ENCODE data around the gene CA11.

Gene CA11

DNA sequence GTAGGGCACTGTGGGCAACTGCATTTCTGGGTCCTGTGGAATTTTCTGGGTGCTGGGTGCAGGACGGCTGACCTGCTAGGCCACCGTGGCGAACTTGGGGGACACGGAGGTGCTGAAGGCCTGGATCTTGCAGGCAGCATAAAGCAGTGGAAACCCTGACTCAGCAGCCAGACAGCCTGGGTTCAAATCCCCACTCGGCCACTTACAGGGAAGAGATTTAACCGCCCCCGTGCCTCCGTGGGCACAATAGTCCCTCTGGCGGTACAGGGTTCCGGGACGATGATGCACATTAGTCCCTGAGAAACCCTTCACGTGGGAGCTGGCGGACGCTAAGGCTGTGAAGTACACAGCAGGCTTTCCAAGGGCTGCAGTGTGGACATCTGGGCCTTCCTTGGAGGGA lies 34.1 kb downstream of the CA11 start:
- no peak for DNase-seq

DNA sequence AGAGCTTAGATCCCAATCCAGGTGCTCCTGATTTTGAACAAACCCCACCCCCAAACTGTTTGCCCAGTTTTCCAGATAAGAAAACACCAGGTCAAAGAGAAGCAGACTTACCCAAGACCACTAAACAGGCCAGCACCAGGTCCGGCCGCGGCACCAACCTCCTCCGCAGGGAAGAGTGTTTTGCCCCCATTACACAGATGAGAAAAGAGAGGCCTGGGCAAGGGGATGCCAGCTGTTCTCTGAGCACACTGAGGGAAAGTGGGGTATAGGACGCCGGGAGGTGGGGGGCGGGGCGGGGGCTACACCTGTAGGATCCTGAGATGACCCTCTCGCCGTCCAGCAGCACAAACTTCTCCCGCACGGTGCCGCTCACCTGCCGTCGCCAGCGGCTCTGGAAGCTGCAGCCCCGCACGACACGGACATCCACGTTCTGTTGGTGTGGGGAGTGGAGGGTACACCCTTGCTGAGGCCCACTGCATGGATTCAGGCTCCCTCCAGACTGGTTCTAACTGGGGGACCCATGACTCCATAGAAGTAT lies 36.3 kb downstream of the CA11 start:
- no peak for DNase-seq

DNA sequence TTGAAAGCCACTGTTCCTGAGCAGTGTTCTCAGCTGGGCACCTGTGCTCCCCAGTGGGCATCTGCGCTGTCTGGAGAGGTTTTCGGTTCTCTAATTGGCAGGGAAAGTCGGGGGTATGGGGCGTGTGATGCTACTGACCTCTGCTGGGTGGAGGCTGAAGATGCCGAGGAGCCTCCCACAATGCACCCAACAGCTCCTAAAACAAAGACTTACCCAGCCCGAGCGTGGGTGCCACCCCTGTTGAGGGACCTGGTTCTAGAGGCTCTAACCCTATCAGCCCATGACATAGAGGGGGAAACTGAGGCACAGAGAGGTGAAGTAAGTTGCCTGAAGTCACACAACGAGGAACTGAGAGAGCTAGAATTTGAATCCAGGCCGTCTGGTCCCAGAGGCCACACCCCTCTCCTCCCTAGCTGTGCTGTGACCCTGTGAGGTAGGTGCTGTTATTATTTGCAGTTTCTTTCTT lies 37.2 kb downstream of the CA11 start:
- DNase-seq: peak; percentile 50

DNA sequence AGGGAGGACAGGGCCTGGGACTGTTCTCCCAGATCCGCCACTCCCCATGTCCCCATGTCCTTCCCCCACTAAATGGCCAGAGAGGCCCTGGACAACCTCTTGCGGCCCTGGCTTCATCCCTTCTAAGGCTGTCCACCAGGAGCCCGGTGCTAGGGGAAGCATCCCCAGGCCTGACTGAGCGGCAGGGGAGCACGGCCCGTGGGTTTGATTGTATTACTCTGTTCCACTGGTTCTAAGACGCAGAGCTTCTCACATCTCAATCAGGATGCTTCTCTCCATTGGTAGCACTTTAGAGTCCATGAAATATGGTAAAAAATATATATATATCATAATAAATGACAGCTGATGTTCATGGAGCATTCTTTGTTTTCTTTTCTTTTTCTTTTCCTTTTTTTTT lies 38.6 kb downstream of the CA11 start:
- DNase-seq: no peak

DNA sequence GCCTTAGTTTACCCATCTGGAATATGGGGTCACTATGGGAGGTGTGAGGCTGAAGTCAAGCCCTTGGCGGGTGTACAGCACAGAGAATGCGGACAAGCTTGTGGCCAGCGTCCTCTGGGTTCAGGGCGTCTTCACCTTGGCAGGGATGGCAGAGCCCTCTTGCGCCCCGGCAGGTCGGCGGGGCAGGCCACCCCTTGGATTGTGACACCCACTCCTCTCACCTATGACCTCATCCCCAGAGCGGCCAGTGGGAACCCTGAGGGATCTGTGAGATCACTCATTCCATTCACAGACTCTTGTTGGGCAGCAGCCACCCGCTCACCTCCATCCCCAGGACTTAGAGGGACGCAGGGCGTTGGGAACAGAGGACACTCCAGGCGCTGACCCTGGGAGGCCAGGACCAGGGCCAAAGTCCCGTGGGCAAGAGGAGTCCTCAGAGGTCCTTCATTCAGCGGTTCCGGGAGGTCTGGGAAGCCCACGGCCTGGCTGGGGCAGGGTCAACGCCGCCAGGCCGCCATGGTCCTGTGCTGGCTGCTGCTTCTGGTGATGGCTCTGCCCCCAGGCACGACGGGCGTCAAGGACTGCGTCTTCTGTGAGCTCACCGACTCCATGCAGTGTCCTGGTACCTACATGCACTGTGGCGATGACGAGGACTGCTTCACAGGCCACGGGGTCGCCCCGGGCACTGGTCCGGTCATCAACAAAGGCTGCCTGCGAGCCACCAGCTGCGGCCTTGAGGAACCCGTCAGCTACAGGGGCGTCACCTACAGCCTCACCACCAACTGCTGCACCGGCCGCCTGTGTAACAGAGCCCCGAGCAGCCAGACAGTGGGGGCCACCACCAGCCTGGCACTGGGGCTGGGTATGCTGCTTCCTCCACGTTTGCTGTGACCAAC lies 39.3 kb downstream of the CA11 start, which contains the start of gene SPACA4:
TSS of gene SPACA4 (plus strand) at position 280 of the 896 bp plus-strand sequence. CDS start at position 517, 237 bp downstream.
- DNase-seq: no peak

DNA sequence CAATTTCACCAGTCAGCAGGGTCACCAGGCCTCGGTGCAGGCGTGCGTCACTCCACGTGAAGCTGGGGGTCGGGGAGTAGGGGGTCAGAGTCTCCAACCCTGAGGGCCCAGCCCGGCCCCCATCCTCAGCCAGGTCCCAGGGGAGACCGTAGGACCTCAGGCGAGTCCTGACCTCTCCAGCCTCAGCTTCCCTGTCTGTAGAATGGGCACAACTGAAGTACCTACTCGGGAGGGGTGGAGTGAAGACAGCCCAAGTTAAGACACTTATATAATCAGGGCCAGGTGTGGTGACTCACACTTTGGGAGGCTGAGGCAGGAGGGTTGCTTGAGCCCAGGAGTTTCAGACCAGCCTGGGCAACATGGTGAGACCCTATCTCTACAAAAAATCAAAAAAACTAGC lies 42.1 kb downstream of the CA11 start:
- no peak for DNase-seq

DNA sequence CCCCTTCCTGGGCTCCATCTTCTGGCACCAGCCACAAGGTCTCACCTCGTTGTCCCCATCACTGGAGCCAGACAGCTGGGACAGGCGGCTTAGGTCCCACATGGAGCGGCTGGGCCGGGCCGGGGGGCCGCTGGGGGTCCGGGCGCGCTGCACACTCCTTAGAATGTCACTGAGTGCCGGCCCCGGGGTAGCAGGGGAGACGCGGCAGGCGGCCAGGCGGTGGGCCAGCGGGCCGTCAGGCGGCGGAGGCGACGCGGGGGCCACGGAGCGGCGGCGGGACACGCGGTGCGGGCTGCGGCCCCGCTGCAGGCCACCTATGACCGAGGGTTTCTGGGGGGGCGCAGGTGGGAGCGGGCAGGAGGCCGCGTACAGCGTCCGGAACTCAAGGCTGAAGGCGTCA lies 42.5 kb downstream of the CA11 start:
- no peak for DNase-seq

DNA sequence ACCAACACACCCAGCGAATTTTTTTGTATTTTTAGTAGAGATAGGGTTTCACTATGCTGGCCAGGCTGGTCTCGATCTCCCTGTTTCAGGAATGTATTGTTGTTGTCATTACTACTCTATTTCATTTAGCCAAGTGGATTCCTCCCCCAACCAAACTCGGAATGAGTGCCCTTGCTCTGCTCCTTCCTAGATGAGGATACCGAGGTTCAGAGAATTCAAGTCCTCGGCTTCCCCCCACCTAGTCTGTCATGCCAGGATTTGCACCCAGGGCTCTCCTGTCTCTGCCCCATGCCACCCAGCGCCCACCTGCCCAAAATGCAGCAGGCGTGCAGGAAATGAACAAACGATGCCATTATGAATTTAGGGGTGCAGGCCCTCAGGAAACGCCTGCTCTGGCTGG lies 43.0 kb downstream of the CA11 start:
- no peak for DNase-seq

DNA sequence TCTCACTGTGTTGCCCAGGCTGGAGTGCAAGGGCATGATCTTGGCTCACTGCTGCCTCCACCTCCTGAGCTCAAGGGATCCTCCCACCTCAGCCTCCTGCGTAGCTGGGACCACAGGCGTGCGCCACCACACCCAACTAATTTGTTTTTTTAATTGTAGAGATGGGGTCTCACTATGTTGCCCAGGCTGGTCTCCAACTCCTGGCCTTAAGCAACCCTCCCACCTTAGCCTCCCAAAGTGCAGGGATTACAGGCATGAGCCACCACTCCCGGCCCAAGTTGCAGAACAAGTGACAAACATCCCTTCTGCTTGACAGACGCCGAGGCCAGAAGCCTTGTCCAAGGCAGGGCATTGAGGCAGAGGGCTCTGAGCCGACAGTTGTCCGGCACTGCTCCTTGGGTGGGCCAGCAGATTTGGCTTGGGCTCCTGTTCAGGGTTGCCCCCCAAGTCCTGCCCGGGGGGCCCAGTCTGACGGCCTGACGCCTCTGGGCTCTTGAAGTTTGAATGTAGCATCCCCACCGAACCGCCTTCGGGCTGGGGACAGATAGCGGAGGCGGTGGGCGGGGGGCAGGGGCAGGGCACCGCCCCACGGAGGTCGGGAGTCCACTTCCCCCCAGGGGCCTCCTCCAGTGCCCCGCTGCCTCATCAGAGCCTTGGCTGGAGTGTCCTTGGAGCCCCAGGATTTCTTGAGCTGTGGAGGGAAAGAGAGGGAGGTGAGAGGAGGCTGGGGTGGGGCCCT lies 45.1 kb downstream of the CA11 start:
- no peak for DNase-seq

DNA sequence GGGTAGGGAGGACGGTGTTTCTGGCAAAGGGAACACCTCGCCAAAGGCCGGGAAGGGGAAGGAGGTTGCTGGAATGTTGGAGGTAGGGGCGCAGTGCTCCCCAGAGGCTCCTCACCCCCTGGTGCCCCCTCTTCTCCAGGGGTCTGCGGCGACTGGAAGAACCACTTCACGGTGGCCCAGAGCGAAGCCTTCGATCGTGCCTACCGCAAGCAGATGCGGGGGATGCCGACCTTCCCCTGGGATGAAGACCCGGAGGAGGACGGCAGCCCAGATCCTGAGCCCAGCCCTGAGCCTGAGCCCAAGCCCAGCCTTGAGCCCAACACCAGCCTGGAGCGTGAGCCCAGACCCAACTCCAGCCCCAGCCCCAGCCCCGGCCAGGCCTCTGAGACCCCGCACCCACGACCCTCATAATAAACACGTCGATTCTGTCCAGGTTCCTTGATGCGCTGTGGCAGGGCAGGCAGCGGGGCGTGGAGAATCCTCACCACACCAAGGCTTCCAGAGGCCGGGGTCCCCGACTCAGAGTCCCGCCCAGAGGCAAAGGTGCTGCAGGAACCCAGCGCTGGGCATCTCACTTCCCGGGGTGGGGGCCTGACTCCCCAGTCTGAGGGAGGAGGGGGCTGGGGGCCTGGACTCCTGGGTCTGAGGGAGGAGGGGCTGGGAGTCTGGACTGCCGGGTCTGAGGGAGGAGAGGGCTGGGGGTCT lies 46.8 kb downstream of the CA11 start:
- no peak for DNase-seq

DNA sequence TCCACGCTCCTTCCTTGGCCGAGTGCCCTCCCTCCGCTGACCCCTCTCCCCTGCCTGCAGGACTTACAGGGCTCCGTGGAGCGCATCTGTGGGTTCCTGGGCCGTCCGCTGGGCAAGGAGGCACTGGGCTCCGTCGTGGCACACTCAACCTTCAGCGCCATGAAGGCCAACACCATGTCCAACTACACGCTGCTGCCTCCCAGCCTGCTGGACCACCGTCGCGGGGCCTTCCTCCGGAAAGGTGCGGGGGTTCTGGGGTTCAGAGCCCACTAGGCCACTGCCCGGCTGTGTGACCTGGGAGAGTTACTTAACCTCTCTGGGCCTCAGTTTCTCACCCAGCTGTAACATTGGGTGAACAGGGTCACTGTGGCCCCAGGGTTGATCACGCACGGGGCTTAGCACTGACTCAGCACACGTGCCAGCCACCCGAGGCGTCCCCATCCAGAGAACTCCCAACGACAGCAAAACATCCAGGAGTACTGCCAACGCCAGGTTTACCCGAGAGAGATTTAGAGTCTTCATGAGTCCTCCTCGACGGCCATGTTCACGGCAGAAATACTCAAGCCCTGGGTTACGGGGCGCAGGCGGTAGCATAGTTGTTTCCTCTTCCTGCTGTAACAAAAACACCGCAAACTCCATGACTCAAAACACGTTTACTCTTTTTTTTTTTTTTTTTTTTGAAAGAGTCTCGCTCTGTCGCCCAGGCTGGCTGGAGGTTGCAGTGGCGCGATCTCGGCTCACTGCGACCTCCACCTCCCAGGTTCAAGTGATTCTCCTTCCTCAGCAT lies 49.1 kb downstream of the CA11 start:
- DNase-seq: peak; percentile 43

DNA sequence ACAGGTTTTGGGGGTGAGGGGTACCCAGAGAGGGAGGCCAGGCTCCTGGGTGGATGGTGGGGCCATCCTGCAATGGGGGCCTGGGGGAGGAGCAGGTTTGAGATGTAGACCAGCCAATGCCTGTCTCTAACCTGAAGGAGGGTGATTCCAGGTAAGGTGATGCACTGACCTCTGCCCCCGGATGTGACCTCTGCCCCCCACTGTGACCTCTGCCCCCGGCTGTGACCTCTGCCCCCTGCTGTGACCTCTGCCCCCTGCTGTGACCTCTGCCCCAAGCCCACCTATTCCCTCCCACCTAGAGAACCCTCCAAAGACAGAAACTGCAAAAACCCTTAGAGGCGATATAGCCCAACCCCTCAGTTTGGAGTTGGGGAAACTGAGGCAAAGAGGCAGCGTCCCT lies 49.8 kb downstream of the CA11 start:
- DNase-seq: no peak

DNA sequence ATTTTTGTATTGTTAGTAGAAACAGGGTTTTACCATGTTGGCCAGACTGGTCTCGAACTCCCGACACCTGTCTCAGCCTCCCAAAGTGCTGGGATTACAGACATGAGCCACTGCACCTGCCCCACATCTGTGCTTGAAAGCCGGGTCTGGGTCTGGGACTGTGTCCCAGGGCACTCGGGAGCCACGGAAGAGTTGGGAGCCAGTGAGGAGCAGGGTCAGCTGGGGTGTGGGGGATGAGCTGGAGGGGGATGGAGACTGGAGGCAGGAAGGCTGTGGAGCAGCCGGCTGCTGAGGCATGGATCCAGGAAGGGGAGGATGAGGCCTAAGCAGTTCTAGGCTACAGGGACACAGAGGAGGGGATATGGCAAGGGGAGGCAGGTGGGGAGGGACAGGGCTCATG lies 50.2 kb downstream of the CA11 start:
- DNase-seq: no peak

DNA sequence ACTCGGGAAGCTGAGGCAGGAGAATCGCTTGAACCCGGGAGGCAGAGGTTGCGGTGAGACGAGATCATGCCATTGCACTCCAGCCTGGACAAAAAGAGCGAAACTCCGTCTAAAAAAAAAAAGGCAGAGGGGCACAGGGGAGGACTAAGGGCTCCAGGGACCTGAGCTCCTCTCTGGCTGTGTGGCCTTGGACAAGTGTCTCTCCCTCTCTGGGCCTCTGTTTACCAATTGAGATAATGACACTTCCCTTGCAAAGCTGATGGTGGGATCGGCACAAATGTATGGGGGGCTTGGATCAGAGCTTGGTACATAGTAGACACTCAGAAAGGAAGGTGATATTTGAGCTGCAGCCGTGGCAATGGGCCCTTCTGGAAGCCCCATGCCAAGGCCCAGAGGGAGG lies 50.8 kb downstream of the CA11 start:
- no peak for DNase-seq

DNA sequence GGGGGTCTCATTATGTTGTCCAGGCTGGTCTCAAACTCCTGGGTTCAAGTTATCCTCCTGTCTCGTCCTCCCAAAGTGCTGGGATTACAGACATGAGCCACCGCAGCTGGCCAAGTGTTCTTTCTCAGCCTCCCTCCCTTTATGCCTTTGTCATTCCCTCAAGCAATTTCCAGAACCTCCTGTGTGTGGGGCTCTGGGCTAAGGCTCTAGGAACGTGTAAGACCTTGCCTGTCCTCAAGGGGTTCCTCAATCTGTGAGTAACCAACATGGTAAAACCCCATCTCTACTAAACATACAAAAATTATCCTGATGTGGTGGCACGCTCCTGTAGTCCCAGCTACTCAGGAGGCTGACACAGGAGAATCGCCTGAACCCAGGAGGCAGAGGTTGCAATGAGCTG lies 55.0 kb downstream of the CA11 start:
- DNase-seq: no peak

DNA sequence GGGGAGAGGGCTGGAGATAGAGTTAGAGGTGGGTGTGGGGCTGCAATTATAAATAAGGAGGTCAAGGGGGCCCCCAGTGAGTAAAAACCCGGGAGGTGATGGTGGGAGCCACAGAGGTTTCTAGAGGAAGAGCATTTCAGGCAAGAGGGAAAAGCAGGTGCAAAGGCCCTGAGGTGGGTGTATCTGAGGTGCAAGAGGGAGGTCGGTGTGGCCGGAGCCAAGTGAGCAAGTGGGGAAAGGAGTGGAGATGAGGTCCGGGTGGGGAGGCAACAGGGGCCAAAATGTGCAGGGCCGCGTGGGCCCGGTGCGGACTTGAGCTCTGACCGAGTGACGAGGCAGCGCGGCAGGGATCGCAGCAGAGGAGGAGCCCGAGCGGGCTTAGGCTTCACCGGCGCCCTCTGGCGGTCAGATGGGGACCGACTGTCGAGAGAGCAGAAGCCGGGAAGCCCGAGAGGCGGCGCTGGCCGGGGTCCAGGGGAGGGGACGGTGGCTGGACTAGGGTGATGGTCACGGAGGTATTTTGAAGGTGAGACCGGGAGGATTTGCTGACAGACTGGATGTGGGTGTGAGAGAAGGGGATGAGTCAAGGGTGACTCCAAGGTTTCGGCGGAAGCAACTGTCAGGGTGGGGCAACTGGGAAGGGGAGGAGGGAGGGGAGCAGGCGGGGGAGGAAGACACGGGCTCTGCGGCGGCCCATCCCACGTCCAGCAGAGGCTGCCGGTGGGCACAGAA lies 57.2 kb downstream of the CA11 start:
- DNase-seq: peak; percentile 85
